Kidney (tissue), 14 donors: ENCODE data around the gene WDR45B. TPM values are rescaled to one million over a fixed set of nuclear protein-coding genes. Genes with fewer than 3 reads are reported as not detected.

Experiments used
- DNase-seq, 5 donors: peaks; one replicate each; pipeline ENCODE4 v3.0.0-alpha.2; 2013 to 2020
- FAIRE-seq: peaks from 2 replicates; lab custom pipeline; 2012; peaks lifted over from hg19 to GRCh38; lab: Jason Lieb, UNC
- H3K27ac ChIP-seq, 2 donors: one replicate each; pipeline ENCODE4 v1.7.0; 2013; ENCODE audit warnings: low read depth in 2 of 2, low read length in 2 of 2, inconsistent platforms in 1 of 2
- H3K27me3 ChIP-seq: one replicate; pipeline ENCODE4 v1.7.1; 2013; ENCODE audit warnings: low read length, inconsistent platforms; ENCODE audit not compliant: control insufficient read depth, insufficient read depth
- H3K36me3 ChIP-seq, 3 donors: one replicate each; pipeline versions ENCODE4 v1.7.0 to v1.7.1; 2013; ENCODE audit warnings: low read length in 3 of 3, control low read depth in 1 of 3, inconsistent platforms in 1 of 3; ENCODE audit not compliant: insufficient read depth in 3 of 3, control insufficient read depth in 2 of 3
- H3K4me1 ChIP-seq, 3 donors: one replicate each; pipeline versions ENCODE4 v1.7.0 to v1.7.1; 2013; ENCODE audit warnings: low read length in 3 of 3, inconsistent platforms in 1 of 3, low read depth in 1 of 3; ENCODE audit not compliant: control insufficient read depth in 2 of 3, insufficient read depth in 2 of 3
- H3K4me3 ChIP-seq, 3 donors: one replicate each; pipeline versions ENCODE4 v1.7.0 to v1.8.1; 2013; ENCODE audit warnings: low read length in 3 of 3, control low read depth in 1 of 3, inconsistent platforms in 1 of 3
- H3K9ac ChIP-seq, 3 donors: one replicate each; pipeline versions ENCODE4 v1.7.0 to v1.7.1; 2013; ENCODE audit warnings: low read length in 3 of 3, control low read depth in 1 of 3, inconsistent platforms in 1 of 3
- H3K9me3 ChIP-seq, 3 donors: one replicate each; pipeline versions ENCODE4 v1.7.0 to v1.7.1; 2013; ENCODE audit warnings: low read length in 3 of 3, control low read depth in 1 of 3, inconsistent platforms in 1 of 3; ENCODE audit not compliant: control insufficient read depth in 2 of 3, insufficient read depth in 1 of 3
- intact Hi-C: fragments of 100-400 bp; cut with DNase I; formaldehyde crosslinking; loops from one replicate; pipeline ENCODE4 v1.11.1; 2022
- polyA plus RNA-seq: library from polyadenylated mRNA; stranded (reverse); fragments of 350-450 nt; fragmentation: Illumina TruSeq; extraction: RNeasy Lipid Tissue Mini Kit (QIAGEN cat#74804); gene quantifications from one replicate; pipeline ENCODE4 v1.2.3, GENCODE V29; 2014; ENCODE audit warnings: low read depth, low replicate concordance; ENCODE audit not compliant: insufficient read depth
- total RNA-seq: library from RNA; stranded (reverse); fragmentation: NEBNext Ultra II Directional; extraction: Animal tissue kit (Norgen Biotek cat#: 25700); gene quantifications from one replicate; pipeline ENCODE4 v1.2.1, GENCODE V29; 2021
- TF ChIP-seq, protein P1 (sequence below): IDR thresholded peaks from 3 replicates; pipeline ENCODE4 v1.5.1; 2012; ENCODE audit warnings: mild to moderate bottlenecking, moderate library complexity, borderline replicate concordance; ENCODE audit not compliant: insufficient read depth; ENCODE audit errors: extremely low read depth
- donor health status: control.
- donor health status: control.
- donor health status: control.
- donor health status: control.
- donor health status: control.
- donor health status: DM: yes; HTN: yes; CAD: no.
- donor health status: Normal renal cell carcinoma (clear cell type).

WDR45B gene
- total and polyA plus RNA-seq, 2 donors from 2014 or later: 64.7 to 65.4 TPM

GRCh38 chr17:82629748-82630147, 18.5 kb downstream of the WDR45B start:
- no peak overlapping the region for H3K27ac ChIP-seq
- H3K36me3 ChIP-seq: peaks cover 6 to 25% (median 12%) of the 10 kb centered on the region in 3 donors
- intact Hi-C loops: no loop called here
- DNase-seq: no peak
- H3K9ac ChIP-seq: no peak overlapping the region
- H3K27me3 ChIP-seq: no peaks in the 10 kb centered on the region
- H3K9me3 ChIP-seq: no peaks in the 10 kb centered on the region
- FAIRE-seq: no peak
- H3K4me3 ChIP-seq: no peak overlapping the region
- H3K4me1 ChIP-seq: no peaks in the 10 kb centered on the region
- TF ChIP-seq, protein P1, sequence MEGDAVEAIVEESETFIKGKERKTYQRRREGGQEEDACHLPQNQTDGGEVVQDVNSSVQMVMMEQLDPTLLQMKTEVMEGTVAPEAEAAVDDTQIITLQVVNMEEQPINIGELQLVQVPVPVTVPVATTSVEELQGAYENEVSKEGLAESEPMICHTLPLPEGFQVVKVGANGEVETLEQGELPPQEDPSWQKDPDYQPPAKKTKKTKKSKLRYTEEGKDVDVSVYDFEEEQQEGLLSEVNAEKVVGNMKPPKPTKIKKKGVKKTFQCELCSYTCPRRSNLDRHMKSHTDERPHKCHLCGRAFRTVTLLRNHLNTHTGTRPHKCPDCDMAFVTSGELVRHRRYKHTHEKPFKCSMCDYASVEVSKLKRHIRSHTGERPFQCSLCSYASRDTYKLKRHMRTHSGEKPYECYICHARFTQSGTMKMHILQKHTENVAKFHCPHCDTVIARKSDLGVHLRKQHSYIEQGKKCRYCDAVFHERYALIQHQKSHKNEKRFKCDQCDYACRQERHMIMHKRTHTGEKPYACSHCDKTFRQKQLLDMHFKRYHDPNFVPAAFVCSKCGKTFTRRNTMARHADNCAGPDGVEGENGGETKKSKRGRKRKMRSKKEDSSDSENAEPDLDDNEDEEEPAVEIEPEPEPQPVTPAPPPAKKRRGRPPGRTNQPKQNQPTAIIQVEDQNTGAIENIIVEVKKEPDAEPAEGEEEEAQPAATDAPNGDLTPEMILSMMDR: no peak

DNA sequence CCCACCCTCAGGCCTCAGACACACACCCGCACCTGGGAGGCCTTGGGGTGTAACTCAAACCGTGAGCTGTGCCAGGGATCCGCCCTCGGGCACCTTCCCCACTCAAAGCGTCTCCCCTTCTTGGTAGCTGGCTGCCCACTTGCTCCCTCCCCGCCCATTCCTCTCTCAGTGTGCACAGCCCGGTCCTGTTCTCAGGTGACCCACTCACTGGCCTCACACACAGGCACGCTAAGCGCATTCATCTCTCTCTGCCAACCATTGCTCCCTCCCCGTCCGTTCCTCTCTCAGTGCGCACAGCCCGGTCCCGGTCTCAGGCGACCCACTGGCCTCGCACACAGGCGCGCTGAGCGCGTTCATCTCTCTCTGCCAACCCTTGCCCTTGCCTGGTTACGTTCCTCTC, 20.8 kb downstream of the WDR45B start:
- FAIRE-seq: no peak
- TF ChIP-seq, protein P1: no peak

GRCh38 chr17:82623707-82624106, 24.5 kb downstream of the WDR45B start:
- intact Hi-C loops: no loop called here
- Histone ChIP-seq H3K9ac (no peak overlapping the region), H3K4me1 (no peaks in the 10 kb centered on the region), H3K27me3 (no peaks in the 10 kb centered on the region), H3K9me3 (no peaks in the 10 kb centered on the region), H3K36me3 (peaks cover 10 to 39% (median 20%) of the 10 kb centered on the region in 3 donors), H3K27ac (no peak overlapping the region), H3K4me3 (no peak overlapping the region)
- no peak for FAIRE-seq
- TF ChIP-seq, protein P1: no peak
- no peak for DNase-seq

More for the DNA sequence above, 20.8 kb downstream of the WDR45B start:
- no peaks in the 10 kb centered on the region for H3K9me3 ChIP-seq
- H3K27me3 ChIP-seq: no peaks in the 10 kb centered on the region
- H3K4me1 ChIP-seq: no peaks in the 10 kb centered on the region
- no peak overlapping the region for H3K9ac ChIP-seq
- no peak overlapping the region for H3K27ac ChIP-seq
- DNase-seq: no peak
- H3K4me3 ChIP-seq: no peak overlapping the region
- peaks cover 8 to 29% (median 12%) of the 10 kb centered on the region in 3 donors for H3K36me3 ChIP-seq
- intact Hi-C loops: no loop called here

- intact Hi-C loops: no loop called here
- TF ChIP-seq, protein P1: no peak
Observed at GRCh38 chr17:82619641-82620040, 28.6 kb downstream of the WDR45B start.

More at GRCh38 chr17:82619641-82620040, 28.6 kb downstream of the WDR45B start:
- Histone ChIP-seq H3K27me3 (no peaks in the 10 kb centered on the region), H3K9me3 (no peaks in the 10 kb centered on the region), H3K27ac (no peak overlapping the region), H3K4me3 (no peak overlapping the region), H3K36me3 (peaks cover 7 to 42% (median 29%) of the 10 kb centered on the region in 3 donors), H3K4me1 (no peaks in the 10 kb centered on the region), H3K9ac (no peak overlapping the region)
- DNase-seq: peak in 1 of 5 donors; percentile 54
- no peak for FAIRE-seq
